HEK293 (cell line): ENCODE measurements around the gene BEX4.
A peak's percentile ranks its signal among the peaks of the same experiment; 100 is the strongest.

Experiments
- CTCF ChIA-PET: fragments of 350-600 bp; formaldehyde crosslinking; extraction: SDS; loops from one replicate; lab custom pipeline; 2021; ENCODE audit warnings: antibody characterized with exemption; lab: Yijun Ruan, JAX
- POLR2A ChIA-PET: fragments of 300-600 bp; formaldehyde crosslinking; extraction: SDS; loops from one replicate; lab custom pipeline; 2020; ENCODE audit warnings: antibody characterized with exemption, inconsistent platforms; lab: Yijun Ruan, JAX
- H3K27ac ChIP-seq: fragments of 200-500 bp; sonication (Bioruptor generic); 2 replicates; pipeline ENCODE4 v1.5.1; 2014; ENCODE audit warnings: low read depth, low read length, control low read depth, inconsistent platforms; ENCODE audit errors: extremely low read depth
- H3K36me3 ChIP-seq, 2 experiments: fragments of 200-500 bp in 1 of 2; sonication (Bioruptor generic) in 1 of 2; 1 replicate in 1 of 2; 2 replicates in 1 of 2; pipeline ENCODE4 v1.5.1; 2014 to 2017; ENCODE audit warnings: inconsistent platforms in 2 of 2, low read length in 2 of 2; ENCODE audit not compliant: control insufficient read depth in 2 of 2, insufficient read depth in 1 of 2
- H3K4me1 ChIP-seq: fragments of 200-500 bp; sonication (Bioruptor generic); 2 replicates; pipeline ENCODE4 v1.5.1; 2014; ENCODE audit warnings: mild to moderate bottlenecking, low read length, inconsistent platforms; ENCODE audit not compliant: control insufficient read depth, insufficient read depth
- H3K4me3 ChIP-seq: 2 replicates; pipeline ENCODE4 v1.5.1; 2011; ENCODE audit warnings: low read depth, mild to moderate bottlenecking, control low read depth, low read length, moderate library complexity
- H3K9me3 ChIP-seq: fragments of 200-500 bp; sonication (Bioruptor generic); 2 replicates; pipeline ENCODE4 v1.5.1; 2014; ENCODE audit warnings: low read depth, low read length, inconsistent platforms; ENCODE audit not compliant: control insufficient read depth, insufficient read depth
- GLIS2 ChIP-seq: fragments of 450-650 bp; formaldehyde crosslinking; IDR thresholded peaks from 2 replicates; pipeline ENCODE4 v1.5.1; 2016; ENCODE audit warnings: missing biosample characterization, missing genetic modification characterization
- HOXA7 ChIP-seq: sonication (generic); formaldehyde crosslinking; IDR thresholded peaks from 2 replicates; pipeline ENCODE4 v1.8.1; 2022; ENCODE audit warnings: missing genetic modification reagents, borderline replicate concordance
- OVOL3 ChIP-seq: fragments of 450-650 bp; formaldehyde crosslinking; IDR thresholded peaks from 2 replicates; pipeline ENCODE4 v1.5.1; 2016; ENCODE audit warnings: missing biosample characterization, missing genetic modification characterization
- PRDM1 ChIP-seq: fragments of 450-650 bp; formaldehyde crosslinking; IDR thresholded peaks from 2 replicates; pipeline ENCODE4; 2016; ENCODE audit warnings: missing biosample characterization, missing genetic modification characterization
- ZBTB20 ChIP-seq: fragments of 450-650 bp; formaldehyde crosslinking; IDR thresholded peaks from 2 replicates; pipeline ENCODE4 v1.5.1; 2016; ENCODE audit warnings: missing biosample characterization, missing genetic modification characterization
- ZBTB8A ChIP-seq: fragments of 450-650 bp; formaldehyde crosslinking; IDR thresholded peaks from 2 replicates; pipeline ENCODE4 v1.5.1; 2016; ENCODE audit warnings: missing biosample characterization, missing genetic modification characterization
- ZNF121 ChIP-seq: fragments of 450-650 bp; formaldehyde crosslinking; IDR thresholded peaks from 2 replicates; pipeline ENCODE4 v1.5.1; 2016; ENCODE audit warnings: missing biosample characterization, missing genetic modification characterization
- ZNF132 ChIP-seq: fragments of 450-650 bp; formaldehyde crosslinking; IDR thresholded peaks from 2 replicates; pipeline ENCODE4 v1.5.1; 2017; ENCODE audit warnings: missing biosample characterization, missing genetic modification characterization, borderline replicate concordance
- ZNF140 ChIP-seq: fragments of 450-650 bp; formaldehyde crosslinking; IDR thresholded peaks from 2 replicates; pipeline ENCODE4 v1.5.1; 2016; ENCODE audit warnings: missing biosample characterization, missing genetic modification characterization
- ZNF146 ChIP-seq: fragments of 450-650 bp; formaldehyde crosslinking; IDR thresholded peaks from 2 replicates; pipeline ENCODE4 v1.5.1; 2016; ENCODE audit warnings: missing biosample characterization, missing genetic modification characterization
- ZNF175 ChIP-seq: fragments of 450-650 bp; formaldehyde crosslinking; IDR thresholded peaks from 2 replicates; pipeline ENCODE4 v1.5.1; 2016; ENCODE audit warnings: missing biosample characterization, missing genetic modification characterization
- ZNF292 ChIP-seq: fragments of 450-650 bp; formaldehyde crosslinking; IDR thresholded peaks from 2 replicates; pipeline ENCODE4 v1.5.1; 2016; ENCODE audit warnings: low read depth, missing biosample characterization, missing genetic modification characterization, borderline replicate concordance
- ZNF335 ChIP-seq: fragments of 450-650 bp; formaldehyde crosslinking; conservative IDR thresholded peaks from 2 replicates; pipeline ENCODE4 v1.5.1; 2016; ENCODE audit warnings: missing biosample characterization, missing genetic modification characterization
- ZNF341 ChIP-seq: fragments of 450-650 bp; formaldehyde crosslinking; IDR thresholded peaks from 2 replicates; pipeline ENCODE4; 2016; ENCODE audit warnings: low read depth, missing biosample characterization, missing genetic modification characterization
- ZNF366 ChIP-seq: fragments of 450-650 bp; formaldehyde crosslinking; conservative IDR thresholded peaks from 2 replicates; pipeline ENCODE4 v1.5.1; 2016; ENCODE audit warnings: missing biosample characterization, missing genetic modification characterization
- ZNF394 ChIP-seq: fragments of 450-650 bp; formaldehyde crosslinking; IDR thresholded peaks from 2 replicates; pipeline ENCODE4 v1.5.1; 2016; ENCODE audit warnings: missing biosample characterization, missing genetic modification characterization, mild to moderate bottlenecking, moderate library complexity, borderline replicate concordance
- ZNF426 ChIP-seq: fragments of 450-650 bp; formaldehyde crosslinking; IDR thresholded peaks from 2 replicates; pipeline ENCODE4 v1.5.1; 2017; ENCODE audit warnings: missing biosample characterization, missing genetic modification characterization, mild to moderate bottlenecking, inconsistent platforms, moderate library complexity
- ZNF433 ChIP-seq: fragments of 450-650 bp; formaldehyde crosslinking; IDR thresholded peaks from 2 replicates; pipeline ENCODE4 v1.5.1; 2016; ENCODE audit warnings: missing biosample characterization, missing genetic modification characterization, low read depth
- ZNF473 ChIP-seq: fragments of 450-650 bp; formaldehyde crosslinking; IDR thresholded peaks from 2 replicates; pipeline ENCODE4 v1.5.1; 2017; ENCODE audit warnings: missing biosample characterization, missing genetic modification characterization
- ZNF510 ChIP-seq: fragments of 450-650 bp; formaldehyde crosslinking; IDR thresholded peaks from 2 replicates; pipeline ENCODE4 v1.5.1; 2018; ENCODE audit warnings: mild to moderate bottlenecking, missing genetic modification characterization, missing biosample characterization; ENCODE audit not compliant: insufficient replicate concordance
- ZNF529 ChIP-seq: fragments of 450-650 bp; formaldehyde crosslinking; IDR thresholded peaks from 2 replicates; pipeline ENCODE4 v1.5.1; 2017; ENCODE audit warnings: missing genetic modification characterization, missing biosample characterization; ENCODE audit not compliant: insufficient replicate concordance
- ZNF560 ChIP-seq: fragments of 450-650 bp; formaldehyde crosslinking; IDR thresholded peaks from 2 replicates; pipeline ENCODE4 v1.5.1; 2017; ENCODE audit warnings: missing biosample characterization, missing genetic modification characterization, borderline replicate concordance
- ZNF585B ChIP-seq: fragments of 450-650 bp; formaldehyde crosslinking; IDR thresholded peaks from 2 replicates; pipeline ENCODE4 v1.5.1; 2016; ENCODE audit warnings: missing biosample characterization, missing genetic modification characterization
- ZNF600 ChIP-seq: fragments of 450-650 bp; formaldehyde crosslinking; IDR thresholded peaks from 2 replicates; pipeline ENCODE4 v1.5.1; 2016; ENCODE audit warnings: missing biosample characterization, missing genetic modification characterization
- ZNF621 ChIP-seq: fragments of 450-650 bp; formaldehyde crosslinking; IDR thresholded peaks from 2 replicates; pipeline ENCODE4 v1.5.1; 2017; ENCODE audit warnings: missing biosample characterization, missing genetic modification characterization
- ZNF623 ChIP-seq: fragments of 450-650 bp; formaldehyde crosslinking; IDR thresholded peaks from 2 replicates; pipeline ENCODE4 v1.5.1; 2016; ENCODE audit warnings: missing biosample characterization, missing genetic modification characterization
- ZNF654 ChIP-seq: fragments of 450-650 bp; formaldehyde crosslinking; IDR thresholded peaks from 2 replicates; pipeline ENCODE4 v1.5.1; 2016; ENCODE audit warnings: low read depth, missing biosample characterization, missing genetic modification characterization
- TF ChIP-seq, protein P1 (sequence below): fragments of 450-650 bp; formaldehyde crosslinking; conservative IDR thresholded peaks from 2 replicates; pipeline ENCODE4 v1.5.1; 2016; ENCODE audit warnings: low read depth, missing biosample characterization, missing genetic modification characterization
- TF ChIP-seq, protein P2 (sequence below): fragments of 450-650 bp; formaldehyde crosslinking; IDR thresholded peaks from 2 replicates; pipeline ENCODE4 v1.5.1; 2017; ENCODE audit warnings: missing biosample characterization, missing genetic modification characterization
- TF ChIP-seq, protein P3 (sequence below): fragments of 450-650 bp; formaldehyde crosslinking; IDR thresholded peaks from 2 replicates; pipeline ENCODE4 v1.5.1; 2017; ENCODE audit warnings: missing biosample characterization, missing genetic modification characterization

The BEX4 gene

DNA sequence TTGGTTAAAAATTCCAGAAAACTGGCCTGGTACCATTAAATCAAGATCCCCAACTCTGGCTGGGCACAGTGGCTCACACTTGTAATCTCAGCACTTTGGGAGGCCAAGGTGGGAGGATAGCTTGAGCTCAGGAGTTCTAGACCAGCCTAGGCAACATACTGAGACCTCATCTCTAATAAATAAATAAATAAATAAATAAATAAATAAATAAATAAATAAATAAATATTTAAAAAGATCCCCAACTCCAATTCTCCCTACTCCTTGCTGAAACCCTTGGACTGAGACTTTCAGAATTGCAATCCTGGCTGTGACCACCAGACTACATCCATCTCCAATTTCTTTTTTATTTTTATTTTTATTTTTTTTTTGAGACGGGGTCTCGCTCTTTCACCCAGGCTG, 39.7 kb upstream of the BEX4 start (continued):
- TF ChIP-seq, protein P1, sequence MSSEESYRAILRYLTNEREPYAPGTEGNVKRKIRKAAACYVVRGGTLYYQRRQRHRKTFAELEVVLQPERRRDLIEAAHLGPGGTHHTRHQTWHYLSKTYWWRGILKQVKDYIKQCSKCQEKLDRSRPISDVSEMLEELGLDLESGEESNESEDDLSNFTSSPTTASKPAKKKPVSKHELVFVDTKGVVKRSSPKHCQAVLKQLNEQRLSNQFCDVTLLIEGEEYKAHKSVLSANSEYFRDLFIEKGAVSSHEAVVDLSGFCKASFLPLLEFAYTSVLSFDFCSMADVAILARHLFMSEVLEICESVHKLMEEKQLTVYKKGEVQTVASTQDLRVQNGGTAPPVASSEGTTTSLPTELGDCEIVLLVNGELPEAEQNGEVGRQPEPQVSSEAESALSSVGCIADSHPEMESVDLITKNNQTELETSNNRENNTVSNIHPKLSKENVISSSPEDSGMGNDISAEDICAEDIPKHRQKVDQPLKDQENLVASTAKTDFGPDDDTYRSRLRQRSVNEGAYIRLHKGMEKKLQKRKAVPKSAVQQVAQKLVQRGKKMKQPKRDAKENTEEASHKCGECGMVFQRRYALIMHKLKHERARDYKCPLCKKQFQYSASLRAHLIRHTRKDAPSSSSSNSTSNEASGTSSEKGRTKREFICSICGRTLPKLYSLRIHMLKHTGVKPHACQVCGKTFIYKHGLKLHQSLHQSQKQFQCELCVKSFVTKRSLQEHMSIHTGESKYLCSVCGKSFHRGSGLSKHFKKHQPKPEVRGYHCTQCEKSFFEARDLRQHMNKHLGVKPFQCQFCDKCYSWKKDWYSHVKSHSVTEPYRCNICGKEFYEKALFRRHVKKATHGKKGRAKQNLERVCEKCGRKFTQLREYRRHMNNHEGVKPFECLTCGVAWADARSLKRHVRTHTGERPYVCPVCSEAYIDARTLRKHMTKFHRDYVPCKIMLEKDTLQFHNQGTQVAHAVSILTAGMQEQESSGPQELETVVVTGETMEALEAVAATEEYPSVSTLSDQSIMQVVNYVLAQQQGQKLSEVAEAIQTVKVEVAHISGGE = peak; percentile 66
- TF ChIP-seq ZNF394 (tag by site-specific recombination) (peak; percentile 76; the same call in 1 of the 2 replicates), ZNF560 (tag by site-specific recombination) (peak; percentile 37; the same call in 1 of the 2 replicates), ZNF654 (tag by site-specific recombination) (peak; percentile 27; the same call in 1 of the 2 replicates), ZNF433 (tag by site-specific recombination) (peak; percentile 44; the same call in 1 of the 2 replicates), ZBTB8A (tag by site-specific recombination) (peak; percentile 41; the same call in 1 of the 2 replicates), ZNF426 (tag by site-specific recombination) (peak; percentile 74), ZNF140 (tag by site-specific recombination) (peak; percentile 31; the same call in 1 of the 2 replicates), ZNF623 (tag by site-specific recombination) (peak; percentile 54)

DNA sequence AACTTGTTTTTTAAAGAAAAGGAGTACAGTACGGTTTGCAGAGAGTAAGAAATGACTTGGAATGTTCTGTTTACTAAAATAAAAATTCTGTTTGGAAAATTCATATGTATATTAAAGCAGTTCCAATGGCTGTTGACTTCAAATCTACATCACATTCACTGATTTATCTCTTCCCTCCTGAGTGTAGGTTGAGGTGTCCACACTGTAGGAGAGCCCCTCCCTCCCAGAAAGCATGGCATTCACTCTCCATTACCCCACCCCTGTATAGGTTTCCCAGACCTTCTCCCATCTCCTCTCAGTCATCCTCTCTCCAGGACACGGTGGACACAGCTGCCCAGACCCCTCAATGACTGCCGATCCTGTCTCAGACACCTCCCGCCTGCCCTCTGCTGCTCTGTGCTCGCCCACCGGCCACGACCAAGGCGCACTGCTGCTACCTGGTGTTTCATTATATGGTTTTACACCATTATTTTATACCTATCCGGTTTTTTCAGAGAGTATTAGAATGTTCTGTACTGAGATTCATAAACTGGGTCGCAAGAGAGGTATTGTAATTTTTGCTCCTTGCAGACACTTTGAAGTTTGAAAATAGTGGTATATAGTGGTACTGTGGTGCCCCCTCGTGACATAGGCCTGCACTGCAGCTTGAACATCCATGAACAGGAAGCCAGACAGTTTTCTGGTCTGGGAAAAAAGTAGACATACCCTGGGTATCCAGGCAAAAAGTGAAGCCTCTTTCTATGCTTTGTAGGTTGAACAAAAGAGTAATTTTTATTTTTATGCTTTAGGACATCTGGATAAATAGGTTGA, 38.8 kb upstream of the BEX4 start:
- no peaks in the 10 kb centered on the region for H3K4me1 ChIP-seq
- no peaks in the 10 kb centered on the region for H3K9me3 ChIP-seq
- peak overlapping the region; percentile 21 for H3K4me3 ChIP-seq
- CTCF ChIA-PET = interaction anchor here (0.5 to 4.7 kb wide), 18 partner anchors 10 to 1095 kb away, joined by 3 to 49 read pairs (median 4); no protein-coding TSS in a partner anchor
- POLR2A ChIA-PET = no interaction called here
- no peaks in the 10 kb centered on the region for H3K36me3 ChIP-seq
- no peak overlapping the region for H3K27ac ChIP-seq
- TF ChIP-seq ZNF341 (tag by site-specific recombination) = peak; percentile 65
- TF ChIP-seq ZNF529 (tag by site-specific recombination) = no peak
- TF ChIP-seq GLIS2 (tag by site-specific recombination) = no peak
- TF ChIP-seq ZNF146 = no peak
- no peak for TF ChIP-seq ZNF600 (tag by site-specific recombination)
- no peak for TF ChIP-seq HOXA7
- TF ChIP-seq ZNF510 = no peak
- no peak for TF ChIP-seq ZNF132 (tag by site-specific recombination)
- no peak for TF ChIP-seq ZNF366 (tag by site-specific recombination)
- TF ChIP-seq PRDM1 (tag by site-specific recombination) = no peak
- no peak for TF ChIP-seq ZNF585B (tag by site-specific recombination)
- TF ChIP-seq, protein P2, sequence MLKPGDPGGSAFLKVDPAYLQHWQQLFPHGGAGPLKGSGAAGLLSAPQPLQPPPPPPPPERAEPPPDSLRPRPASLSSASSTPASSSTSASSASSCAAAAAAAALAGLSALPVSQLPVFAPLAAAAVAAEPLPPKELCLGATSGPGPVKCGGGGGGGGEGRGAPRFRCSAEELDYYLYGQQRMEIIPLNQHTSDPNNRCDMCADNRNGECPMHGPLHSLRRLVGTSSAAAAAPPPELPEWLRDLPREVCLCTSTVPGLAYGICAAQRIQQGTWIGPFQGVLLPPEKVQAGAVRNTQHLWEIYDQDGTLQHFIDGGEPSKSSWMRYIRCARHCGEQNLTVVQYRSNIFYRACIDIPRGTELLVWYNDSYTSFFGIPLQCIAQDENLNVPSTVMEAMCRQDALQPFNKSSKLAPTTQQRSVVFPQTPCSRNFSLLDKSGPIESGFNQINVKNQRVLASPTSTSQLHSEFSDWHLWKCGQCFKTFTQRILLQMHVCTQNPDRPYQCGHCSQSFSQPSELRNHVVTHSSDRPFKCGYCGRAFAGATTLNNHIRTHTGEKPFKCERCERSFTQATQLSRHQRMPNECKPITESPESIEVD (tag by site-specific recombination) = no peak
- TF ChIP-seq ZNF335 (tag by site-specific recombination) = no peak
- no peak for TF ChIP-seq ZNF621 (tag by site-specific recombination)
- TF ChIP-seq, protein P3, sequence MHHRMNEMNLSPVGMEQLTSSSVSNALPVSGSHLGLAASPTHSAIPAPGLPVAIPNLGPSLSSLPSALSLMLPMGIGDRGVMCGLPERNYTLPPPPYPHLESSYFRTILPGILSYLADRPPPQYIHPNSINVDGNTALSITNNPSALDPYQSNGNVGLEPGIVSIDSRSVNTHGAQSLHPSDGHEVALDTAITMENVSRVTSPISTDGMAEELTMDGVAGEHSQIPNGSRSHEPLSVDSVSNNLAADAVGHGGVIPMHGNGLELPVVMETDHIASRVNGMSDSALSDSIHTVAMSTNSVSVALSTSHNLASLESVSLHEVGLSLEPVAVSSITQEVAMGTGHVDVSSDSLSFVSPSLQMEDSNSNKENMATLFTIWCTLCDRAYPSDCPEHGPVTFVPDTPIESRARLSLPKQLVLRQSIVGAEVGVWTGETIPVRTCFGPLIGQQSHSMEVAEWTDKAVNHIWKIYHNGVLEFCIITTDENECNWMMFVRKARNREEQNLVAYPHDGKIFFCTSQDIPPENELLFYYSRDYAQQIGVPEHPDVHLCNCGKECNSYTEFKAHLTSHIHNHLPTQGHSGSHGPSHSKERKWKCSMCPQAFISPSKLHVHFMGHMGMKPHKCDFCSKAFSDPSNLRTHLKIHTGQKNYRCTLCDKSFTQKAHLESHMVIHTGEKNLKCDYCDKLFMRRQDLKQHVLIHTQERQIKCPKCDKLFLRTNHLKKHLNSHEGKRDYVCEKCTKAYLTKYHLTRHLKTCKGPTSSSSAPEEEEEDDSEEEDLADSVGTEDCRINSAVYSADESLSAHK (tag by site-specific recombination) = no peak
- no peak for TF ChIP-seq OVOL3
- TF ChIP-seq ZNF394 (tag by site-specific recombination) = no peak
- TF ChIP-seq ZNF292 (tag by site-specific recombination) = no peak
- no peak for TF ChIP-seq ZNF175 (tag by site-specific recombination)
- no peak for TF ChIP-seq ZNF121
- TF ChIP-seq ZNF473 (tag by site-specific recombination) = no peak
- TF ChIP-seq ZBTB20 (tag by site-specific recombination) = no peak
